ENCODE measurements around the gene CTCF. TPM values are rescaled to one million over a fixed set of nuclear protein-coding genes. Genes with fewer than 3 reads are reported as not detected.

The CTCF gene
- total RNA-seq, 1 donor from 2014 or later = 54.0 TPM

- DNase-seq = no peak
These were observed 90.9 kb downstream of the CTCF start for GRCh38 chr16:67653128-67653788.

- DNase-seq = no peak
These were observed 91.6 kb downstream of the CTCF start for GRCh38 chr16:67653789-67654402.

GRCh38 chr16:67654403-67654911 is 92.1 kb downstream of the CTCF start:
- DNase-seq = no peak

GRCh38 chr16:67655363-67655762 is 93.0 kb downstream of the CTCF start:
- no peak for DNase-seq

GRCh38 chr16:67656344-67657016 is 94.2 kb downstream of the CTCF start:
- DNase-seq = no peak

GRCh38 chr16:67657017-67657608 is 94.8 kb downstream of the CTCF start:
- DNase-seq = no peak

GRCh38 chr16:67657751-67658518 is 95.6 kb downstream of the CTCF start:
- no peak for DNase-seq

GRCh38 chr16:67658849-67659674 is 96.7 kb downstream of the CTCF start:
- no peak for DNase-seq

- DNase-seq = peak; percentile 88
These were observed 97.6 kb downstream of the CTCF start, which contains the start of gene ACD for GRCh38 chr16:67659675-67660563. Gene ACD (minus strand): TSS chr16:67660260. CDS start chr16:67660220, 40 bp downstream.

- peak; percentile 97 for DNase-seq
These were observed 98.3 kb downstream of the CTCF start, which contains the start of gene PARD6A for GRCh38 chr16:67660564-67661028. Gene PARD6A (plus strand): TSS chr16:67660960. CDS start chr16:67661039, 79 bp downstream.

GRCh38 chr16:67661101-67661761 is 98.9 kb downstream of the CTCF start:
- no peak for DNase-seq

- DNase-seq = no peak
These were observed 99.7 kb downstream of the CTCF start for GRCh38 chr16:67661886-67662652.

- no peak for DNase-seq
These were observed 100.3 kb downstream of the CTCF start for GRCh38 chr16:67662653-67663010.

GRCh38 chr16:67663151-67663876 is 101.0 kb downstream of the CTCF start:
- DNase-seq = no peak

- no peak for DNase-seq
These were observed 101.5 kb downstream of the CTCF start for GRCh38 chr16:67663877-67664222.

GRCh38 chr16:67664258-67664657 is 101.9 kb downstream of the CTCF start:
- DNase-seq = no peak

- no peak for DNase-seq
These were observed 102.5 kb downstream of the CTCF start for GRCh38 chr16:67664871-67665270.

GRCh38 chr16:67665598-67665997 is 103.3 kb downstream of the CTCF start:
- DNase-seq = no peak
